Stimulated activated CD8-positive, alpha-beta memory T cell treated with anti-CD3 and anti-CD28 coated beads, Interleukin-4, amount 100 ng/mL, for 24 hours (primary cell): ENCODE measurements around the gene SLC43A2.
A peak's percentile ranks its signal among the peaks of the same experiment; 100 is the strongest.

Experiments
- DNase-seq: peaks from one replicate; pipeline ENCODE4 v3.0.0-alpha.2; 2020; ENCODE audit warnings: low read depth

SLC43A2 gene

GRCh38 chr17:1643999-1644492 is 15.4 kb upstream of the SLC43A2 start:
- no peak for DNase-seq

- DNase-seq, result no peak
Observed at GRCh38 chr17:1643293-1643998, 14.8 kb upstream of the SLC43A2 start.

- no peak for DNase-seq
Observed at GRCh38 chr17:1641065-1641403, 12.4 kb upstream of the SLC43A2 start.

- no peak for DNase-seq
Observed at GRCh38 chr17:1640329-1641064, 11.9 kb upstream of the SLC43A2 start.

- DNase-seq, result no peak
Observed at GRCh38 chr17:1639549-1640180, 11.0 kb upstream of the SLC43A2 start.

GRCh38 chr17:1638624-1639300 is 10.1 kb upstream of the SLC43A2 start:
- DNase-seq, result no peak

- no peak for DNase-seq
Observed at GRCh38 chr17:1638171-1638590, 9.5 kb upstream of the SLC43A2 start.

GRCh38 chr17:1636732-1637285 is 8.2 kb upstream of the SLC43A2 start:
- DNase-seq, result no peak

- DNase-seq, result no peak
Observed at GRCh38 chr17:1635675-1636465, 7.2 kb upstream of the SLC43A2 start.

GRCh38 chr17:1634841-1635650 is 6.4 kb upstream of the SLC43A2 start:
- DNase-seq, result no peak

GRCh38 chr17:1630662-1631061 is 2.0 kb upstream of the SLC43A2 start:
- DNase-seq, result no peak

- DNase-seq, result peak; percentile 75
Observed at GRCh38 chr17:1629504-1630310, 1.1 kb upstream of the SLC43A2 start.

GRCh38 chr17:1628856-1629503 is 346 bp upstream of the SLC43A2 start:
- DNase-seq, result peak; percentile 85

GRCh38 chr17:1627182-1627981 is 1.3 kb downstream of the SLC43A2 start:
- DNase-seq, result no peak

GRCh38 chr17:1626333-1626732 is 2.3 kb downstream of the SLC43A2 start:
- DNase-seq, result no peak

- DNase-seq, result no peak
Observed at GRCh38 chr17:1625581-1625980, 3.1 kb downstream of the SLC43A2 start.

- DNase-seq, result no peak
Observed at GRCh38 chr17:1625053-1625452, 3.6 kb downstream of the SLC43A2 start.

- DNase-seq, result no peak
Observed at GRCh38 chr17:1624650-1625049, 4.0 kb downstream of the SLC43A2 start.
